Activated CD4-positive, alpha-beta T cell treated with anti-CD3 and anti-CD28 coated beads for 48 hours (primary cell): ENCODE data around the gene HACD2.
A peak's percentile ranks its signal among the peaks of the same experiment; 100 is the strongest.
"Not testable (repeated sequence)": the region's sequence is repeated elsewhere in the genome, so short reads cannot be mapped to it uniquely, and the experiment has no call there.

Experiments
- DNase-seq: peaks from one replicate; pipeline ENCODE4 v3.0.0-alpha.2; 2020

Gene HACD2

GRCh38 chr3:123610331-123610730, 25.5 kb upstream of the HACD2 start:
- DNase-seq = no peak

GRCh38 chr3:123609063-123609462, 24.2 kb upstream of the HACD2 start:
- no peak for DNase-seq

- DNase-seq = no peak
Observed at GRCh38 chr3:123608263-123608937, 23.5 kb upstream of the HACD2 start.

GRCh38 chr3:123606527-123606926, 21.7 kb upstream of the HACD2 start:
- no peak for DNase-seq

- DNase-seq = no peak
Observed at GRCh38 chr3:123605789-123606234, 21.0 kb upstream of the HACD2 start.

- DNase-seq = not testable (repeated sequence)
Observed at GRCh38 chr3:123603153-123603552, 18.3 kb upstream of the HACD2 start.

- no peak for DNase-seq
Observed at GRCh38 chr3:123602325-123602724, 17.5 kb upstream of the HACD2 start.

GRCh38 chr3:123600863-123601262, 16.0 kb upstream of the HACD2 start:
- DNase-seq = not testable (repeated sequence)

GRCh38 chr3:123597561-123597960, 12.7 kb upstream of the HACD2 start:
- DNase-seq = no peak

- DNase-seq = no peak
Observed at GRCh38 chr3:123595396-123596180, 10.7 kb upstream of the HACD2 start.

GRCh38 chr3:123593381-123593780, 8.5 kb upstream of the HACD2 start:
- DNase-seq = no peak

GRCh38 chr3:123590685-123591450, 6.0 kb upstream of the HACD2 start:
- no peak for DNase-seq

GRCh38 chr3:123587401-123587800, 2.5 kb upstream of the HACD2 start:
- no peak for DNase-seq

- DNase-seq = no peak
Observed at GRCh38 chr3:123586968-123587367, 2.1 kb upstream of the HACD2 start.

- DNase-seq = peak; percentile 64
Observed at GRCh38 chr3:123586131-123586530, 1.3 kb upstream of the HACD2 start.

GRCh38 chr3:123584284-123584987, 417 bp downstream of the HACD2 start:
- DNase-seq = no peak

- no peak for DNase-seq
Observed at GRCh38 chr3:123583561-123583960, 1.3 kb downstream of the HACD2 start.

- DNase-seq = no peak
Observed at GRCh38 chr3:123582315-123582714, 2.5 kb downstream of the HACD2 start.

GRCh38 chr3:123576122-123576521, 8.7 kb downstream of the HACD2 start:
- DNase-seq = peak; percentile 40

- DNase-seq = no peak
Observed at GRCh38 chr3:123571973-123572365, 12.9 kb downstream of the HACD2 start.

- DNase-seq = no peak
Observed at GRCh38 chr3:123571264-123571972, 13.4 kb downstream of the HACD2 start.

- no peak for DNase-seq
Observed at GRCh38 chr3:123568875-123569274, 16.0 kb downstream of the HACD2 start.
